ENCODE results near the gene AADAT.

GRCh38 chr4:170138580-170139194, 48.9 kb upstream of the AADAT start:
- no peak for TF ChIP-seq SPI1 (IDR thresholded peaks at IDR 0.05; ENCODE audit: low read depth, low read length)
- TF ChIP-seq POLR2AphosphoS5 (IDR thresholded peaks at IDR 0.05; ENCODE audit: low read depth, low read length), result no peak

Measured in GM12891 (cell line).